ENCODE measurements around the gene RPS15A.
A peak's percentile ranks its signal among the peaks of the same experiment; 100 is the strongest.
"Not testable (repeated sequence)": the region's sequence is repeated elsewhere in the genome, so short reads cannot be mapped to it uniquely, and the experiment has no call there.

RPS15A gene

DNA sequence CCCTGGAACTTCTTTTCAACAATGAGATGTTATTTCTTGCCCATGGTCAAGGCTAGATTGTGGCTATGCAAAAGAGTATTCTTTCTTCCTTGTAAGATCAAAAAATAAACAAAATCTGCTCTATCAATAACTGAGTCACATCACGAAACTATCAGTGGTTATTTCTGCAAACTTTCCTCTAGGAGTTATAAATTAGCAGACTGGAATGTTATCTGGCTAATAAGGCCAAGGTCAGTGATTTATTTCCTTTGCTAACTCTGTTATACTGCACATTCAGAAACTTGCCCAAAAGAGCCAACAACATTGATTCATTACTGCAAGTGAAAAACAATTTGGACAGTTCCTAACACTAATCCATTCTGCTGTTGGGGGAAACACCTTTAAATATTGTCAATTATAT is 6.2 kb upstream of the RPS15A start:
- DNase-seq = no peak

DNA sequence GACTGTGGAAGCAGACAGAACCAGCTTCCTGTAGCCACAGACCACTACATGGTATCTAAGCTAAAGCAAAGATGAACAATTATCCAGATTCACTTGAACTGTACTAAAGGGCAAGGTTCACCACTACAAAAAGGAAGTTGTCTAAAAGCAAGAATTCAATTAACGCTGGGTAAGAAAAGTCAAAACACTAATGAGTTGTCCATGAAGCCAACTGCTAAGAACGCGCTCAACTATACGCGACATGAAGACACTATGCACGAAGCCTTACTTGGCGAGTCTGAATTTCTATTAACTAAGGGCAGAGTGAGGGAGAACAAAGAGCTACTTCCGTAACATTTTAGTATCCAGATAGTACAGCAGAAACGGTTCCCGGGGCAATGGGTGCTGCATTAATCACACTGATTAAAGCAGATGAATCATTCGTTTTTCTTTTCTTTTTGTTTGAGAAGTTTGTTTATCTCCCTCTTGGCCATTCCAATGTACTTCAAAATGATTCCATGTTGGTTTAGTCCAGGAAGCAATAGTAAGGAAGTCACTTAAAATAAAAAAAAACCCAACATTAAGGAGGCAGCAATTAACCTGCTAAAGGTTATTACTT is 2.8 kb upstream of the RPS15A start:
- DNase-seq = no peak

DNA sequence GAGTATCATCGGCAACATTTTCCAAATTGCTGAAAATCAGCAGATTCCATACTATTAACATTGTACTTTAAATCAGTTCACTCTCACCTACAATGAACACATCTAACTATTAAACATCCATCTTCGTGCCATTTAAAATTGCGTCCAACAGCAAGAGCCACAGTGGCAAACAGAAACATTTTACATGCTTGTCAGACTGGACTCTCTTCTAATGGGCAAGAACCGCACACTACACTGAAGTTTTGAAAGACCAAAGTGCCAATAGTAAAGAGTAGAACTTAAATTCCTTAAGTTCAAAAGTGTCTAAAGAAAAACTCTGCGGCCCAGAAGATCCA is 652 bp downstream of the RPS15A start:
- no peak for DNase-seq

DNA sequence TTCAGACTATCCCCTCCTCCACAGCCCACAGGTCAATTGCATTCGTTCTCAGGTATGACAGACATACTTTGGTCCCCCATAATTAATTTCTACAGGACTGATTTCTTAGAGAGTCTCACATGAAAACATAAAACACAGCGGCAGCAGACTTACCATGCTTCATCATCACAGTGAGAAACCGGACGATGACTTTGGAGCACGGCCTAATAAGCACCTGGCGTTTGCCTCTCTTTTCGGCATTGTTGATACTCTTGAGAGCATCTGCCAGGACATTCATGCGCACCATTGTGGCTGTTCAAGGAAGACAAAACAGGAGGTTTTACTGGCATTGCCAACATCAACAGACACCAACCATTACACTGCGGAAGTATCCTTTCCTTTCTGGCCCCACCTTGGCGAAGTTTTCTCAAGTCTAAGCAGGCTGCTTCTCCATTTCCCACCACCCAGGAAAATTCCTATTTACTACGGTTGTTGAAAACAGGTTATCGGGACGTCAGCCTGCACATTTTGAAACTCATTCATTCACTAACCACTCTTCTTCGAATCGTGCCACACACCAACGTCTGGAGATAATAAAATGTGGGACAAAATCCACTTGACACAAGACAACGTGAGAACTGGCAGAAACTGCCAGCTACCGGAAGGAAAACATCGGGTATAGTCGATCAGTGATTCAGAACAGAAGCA is 1.2 kb downstream of the RPS15A start:
- no peak for DNase-seq

DNA sequence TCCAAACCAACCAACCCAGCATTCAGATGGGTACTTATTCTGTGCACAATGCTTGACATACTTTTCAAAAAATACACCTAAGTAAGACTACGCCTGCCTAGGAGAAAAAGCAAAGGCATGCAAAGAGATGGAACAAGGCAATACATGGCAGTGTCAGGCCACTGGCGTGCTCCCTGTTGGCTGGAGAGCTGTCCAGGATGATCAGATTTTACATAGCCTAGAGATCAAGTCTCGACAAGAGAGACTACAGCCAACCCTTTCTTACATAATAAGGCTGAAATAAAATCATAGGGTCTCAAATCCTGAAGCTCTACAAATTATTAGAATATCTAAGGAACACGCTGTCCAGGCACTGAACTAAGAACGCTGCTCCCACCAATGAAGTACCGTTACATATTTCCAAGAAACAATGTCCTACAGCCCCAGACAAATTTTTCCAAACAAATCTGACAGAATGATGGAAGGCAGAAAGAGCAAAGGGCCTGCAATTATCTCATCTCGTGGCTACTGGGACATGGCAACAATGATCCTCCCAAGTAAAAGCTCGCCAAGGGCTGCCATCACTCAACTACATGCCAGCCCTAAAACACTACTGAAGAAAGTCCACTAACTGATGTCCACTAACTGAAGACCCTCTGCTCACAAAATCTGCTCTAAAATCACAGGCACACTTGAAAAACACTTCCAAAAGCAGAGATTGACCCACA is 5.1 kb downstream of the RPS15A start:
- DNase-seq = no peak

DNA sequence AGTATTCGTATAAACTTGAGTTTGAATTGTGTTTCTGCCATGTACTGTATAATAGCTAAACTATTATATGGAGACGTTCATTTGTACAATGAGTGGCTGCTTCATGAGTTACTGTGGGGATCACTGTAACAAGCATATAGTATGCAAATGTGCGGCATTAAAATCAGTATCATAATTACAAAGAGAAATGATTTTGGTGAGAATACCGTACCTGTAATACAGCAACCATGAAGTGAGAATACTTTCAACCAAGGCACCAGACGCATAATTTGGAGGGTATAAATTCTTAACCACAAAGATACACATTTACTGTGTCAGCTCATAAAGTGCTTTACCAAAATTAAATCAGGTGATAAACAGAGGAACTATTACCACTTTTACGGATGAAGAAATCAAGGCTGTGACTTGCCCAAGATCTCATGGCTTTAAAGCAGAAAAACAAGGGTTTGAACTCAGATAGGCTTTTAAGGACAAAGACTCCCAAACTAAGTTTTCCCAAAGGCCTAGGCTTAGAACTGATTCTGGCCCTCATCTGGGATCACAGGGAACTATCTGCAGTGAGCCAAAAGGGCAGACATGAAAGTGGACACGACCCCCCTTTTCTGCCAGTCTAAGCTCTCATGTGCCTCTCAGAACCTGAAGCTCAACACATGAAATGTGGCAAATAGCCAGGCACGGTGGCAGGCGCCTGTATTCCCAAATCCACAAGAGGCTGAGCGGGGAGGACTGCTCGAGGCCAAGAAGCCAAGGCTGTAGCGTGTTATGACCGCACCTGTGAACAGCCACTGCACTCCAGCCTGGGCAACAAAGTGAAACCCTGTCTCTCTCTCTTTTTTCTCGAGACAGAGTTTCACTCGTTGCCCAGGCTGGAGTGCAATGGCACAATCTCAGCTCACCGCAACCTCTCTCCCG is 6.4 kb downstream of the RPS15A start:
- DNase-seq = no peak

DNA sequence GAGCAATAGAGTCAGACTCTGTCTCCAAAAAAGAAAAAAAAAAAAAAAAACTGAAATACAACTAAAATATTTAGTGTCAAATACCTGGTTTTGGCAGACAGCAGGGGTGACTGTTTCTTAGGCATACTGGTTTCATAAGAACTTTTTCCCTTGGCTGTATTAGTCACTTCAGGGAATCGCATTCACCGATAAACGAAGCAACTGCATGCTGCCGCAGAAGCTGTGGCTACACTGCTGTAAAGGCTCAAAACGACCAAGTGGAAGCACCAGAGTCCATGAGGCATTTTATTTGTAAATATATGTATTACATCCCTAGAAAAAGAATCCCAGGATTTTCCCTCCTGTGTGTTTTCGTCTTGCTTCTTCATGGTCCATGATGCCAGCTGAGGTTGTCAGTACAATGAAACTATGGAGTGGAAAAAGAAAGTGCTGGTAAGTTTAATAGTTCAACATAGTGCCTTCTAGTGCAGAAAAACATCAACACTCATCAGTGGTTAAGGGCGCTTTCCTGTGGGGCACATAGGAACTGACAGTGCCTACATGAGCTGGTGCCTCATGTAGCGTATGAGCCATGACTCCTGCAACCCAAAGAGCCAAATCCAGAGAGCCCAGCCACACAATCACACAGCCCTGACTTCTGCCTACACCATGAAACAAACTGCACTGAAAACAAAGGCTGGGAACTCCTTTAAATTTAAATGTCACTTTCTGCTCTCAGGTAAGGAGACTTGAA is 7.3 kb downstream of the RPS15A start:
- DNase-seq = no peak

DNA sequence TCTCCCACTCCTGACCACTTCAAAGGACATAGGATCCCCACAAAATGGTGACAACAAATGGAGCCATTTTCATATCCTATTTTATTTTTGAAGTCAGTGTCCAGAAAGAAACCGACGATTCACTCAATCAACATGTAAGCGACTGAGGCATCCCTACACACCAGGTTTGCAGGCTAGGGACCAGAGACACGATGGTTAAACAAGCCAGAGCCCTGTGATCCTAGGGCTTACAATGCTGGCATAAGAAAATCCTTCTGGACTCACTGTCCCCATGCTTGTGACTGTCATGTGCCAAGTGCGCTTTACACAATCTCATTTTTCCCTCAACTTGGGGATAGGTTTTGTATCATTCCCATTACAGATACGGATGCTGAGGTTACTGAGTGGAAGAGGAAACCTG is 8.9 kb downstream of the RPS15A start:
- DNase-seq = not testable (repeated sequence)

DNA sequence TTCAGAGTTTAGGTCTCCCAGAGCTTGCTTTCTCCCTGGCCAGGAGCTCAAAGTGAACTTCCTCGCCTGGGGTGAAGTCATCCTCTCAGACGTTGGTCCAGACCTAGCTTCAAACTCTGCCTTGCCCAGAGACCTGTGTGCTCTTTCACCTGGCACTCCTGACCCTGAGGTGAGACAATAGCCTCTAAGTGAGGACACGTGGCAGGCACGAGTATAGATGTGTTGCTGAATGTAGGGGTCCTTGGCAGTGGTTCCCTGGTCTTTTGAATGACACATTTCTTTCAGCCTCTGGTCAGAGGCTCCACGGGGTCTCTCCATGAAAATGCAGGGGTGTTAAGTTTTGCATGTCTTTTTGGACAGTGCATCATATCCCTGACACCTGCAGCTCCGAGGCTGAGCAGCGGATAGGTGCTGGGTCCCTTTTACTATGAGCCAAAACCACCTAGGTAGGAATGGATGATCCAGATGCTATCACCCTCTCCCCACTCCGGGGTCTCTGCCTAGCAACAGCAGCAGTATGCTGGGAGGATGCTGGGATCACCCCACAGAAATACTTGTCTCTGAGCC is 9.6 kb downstream of the RPS15A start:
- not testable (repeated sequence) for DNase-seq

DNA sequence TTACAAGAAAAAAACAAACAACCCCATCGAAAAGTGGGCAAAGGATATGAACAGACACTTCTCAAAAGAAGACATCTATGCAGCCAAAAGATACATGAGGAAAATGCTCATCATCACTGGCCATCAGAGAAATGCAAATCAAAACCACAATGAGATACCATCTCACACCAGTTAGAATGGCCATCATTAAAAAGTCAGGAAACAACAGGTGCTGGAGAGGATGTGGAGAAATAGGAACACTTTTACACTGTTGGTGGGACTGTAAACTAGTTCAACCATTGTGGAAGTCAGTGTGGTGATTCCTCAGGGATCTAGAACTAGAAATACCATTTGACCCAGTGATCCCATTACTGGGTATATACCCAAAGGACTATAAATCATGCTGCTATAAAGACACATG is 12.5 kb downstream of the RPS15A start:
- DNase-seq = not testable (repeated sequence)

DNA sequence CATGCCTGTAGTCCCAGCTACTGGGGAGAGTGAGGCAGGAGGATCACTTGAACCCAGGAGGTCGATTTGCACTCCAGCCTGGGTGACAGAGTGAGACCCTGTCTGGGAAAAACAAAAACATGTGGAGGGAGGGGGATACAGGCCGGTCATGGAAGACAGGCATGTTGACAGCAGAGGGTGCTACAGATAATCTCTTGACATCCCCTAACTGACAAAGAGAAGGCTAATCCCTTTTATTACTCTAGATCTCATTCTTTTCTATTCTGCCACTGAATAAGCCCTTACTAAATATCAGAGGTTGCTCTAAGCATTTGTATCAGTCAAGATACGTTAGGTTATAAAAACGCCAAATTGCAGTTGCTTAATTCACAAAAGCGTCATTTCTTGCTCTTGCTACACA is 13.8 kb downstream of the RPS15A start:
- not testable (repeated sequence) for DNase-seq

DNA sequence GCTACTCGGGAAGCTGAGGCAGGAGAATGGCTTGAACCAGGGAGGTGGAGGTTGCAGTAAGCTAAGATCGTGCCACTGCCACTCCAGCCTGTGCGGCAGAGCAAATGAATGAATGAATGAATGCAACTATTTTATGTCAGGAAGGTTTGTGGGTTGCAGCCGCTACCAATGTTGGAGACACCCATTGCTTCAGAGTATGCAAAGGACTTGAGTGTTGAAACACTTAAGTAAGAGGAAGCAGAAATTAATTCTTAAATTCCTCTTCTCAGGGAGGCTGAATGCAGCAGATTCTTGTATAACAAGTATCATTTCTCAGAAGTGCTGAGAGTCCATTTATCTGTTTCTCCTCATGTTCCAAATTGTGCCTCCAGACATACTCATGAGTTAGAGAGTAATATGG is 15.5 kb downstream of the RPS15A start:
- DNase-seq = not testable (repeated sequence)

DNA sequence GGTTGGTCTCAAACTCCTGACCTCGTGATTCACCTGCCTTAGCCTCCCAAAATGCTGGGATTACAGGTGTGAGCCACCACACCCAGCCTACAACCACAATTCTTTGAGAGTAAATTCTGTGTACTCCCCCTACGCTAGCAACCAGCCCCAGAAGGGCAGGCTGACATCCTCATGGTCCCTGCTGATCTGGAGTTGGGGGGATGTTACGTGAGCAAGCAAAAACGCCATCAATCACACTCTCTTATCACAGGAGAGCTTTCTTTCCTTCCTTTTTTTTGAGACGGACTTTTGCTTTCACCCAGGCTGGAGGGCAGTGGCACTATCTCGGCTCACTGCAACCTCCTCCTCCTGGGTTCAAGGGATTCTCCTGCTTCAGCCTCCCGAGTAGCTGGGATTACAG is 18.0 kb downstream of the RPS15A start:
- DNase-seq = not testable (repeated sequence)

DNA sequence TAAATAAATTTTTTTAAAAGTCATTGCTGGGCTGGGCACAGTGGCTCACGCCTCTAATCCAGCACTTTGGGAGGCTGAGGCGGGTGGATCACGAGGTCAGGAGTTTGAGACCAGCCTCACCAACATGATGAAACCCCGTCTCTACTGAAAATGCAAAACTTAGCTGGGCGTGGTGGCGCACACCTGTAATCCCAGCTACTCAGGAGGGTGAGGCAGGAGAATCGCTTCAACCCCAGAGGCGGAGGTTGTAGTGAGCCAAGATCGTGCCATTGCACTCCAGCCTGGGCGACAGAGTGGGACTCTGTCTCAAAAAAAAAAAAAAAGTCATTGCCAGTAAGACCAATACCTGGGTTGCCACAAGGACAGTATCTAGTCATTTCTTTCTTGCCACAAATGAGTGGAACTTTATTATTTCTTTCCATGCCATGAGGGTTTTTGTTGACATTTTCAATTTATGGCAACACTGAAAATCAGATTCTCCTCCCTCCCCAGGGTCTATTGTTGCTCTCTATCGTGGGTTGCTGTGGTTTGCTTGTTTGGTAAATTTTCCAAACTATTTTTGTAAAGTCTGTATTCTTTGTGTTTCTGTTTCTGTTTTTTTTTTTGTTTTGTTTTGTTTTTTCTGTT is 19.7 kb downstream of the RPS15A start:
- not testable (repeated sequence) for DNase-seq

DNA sequence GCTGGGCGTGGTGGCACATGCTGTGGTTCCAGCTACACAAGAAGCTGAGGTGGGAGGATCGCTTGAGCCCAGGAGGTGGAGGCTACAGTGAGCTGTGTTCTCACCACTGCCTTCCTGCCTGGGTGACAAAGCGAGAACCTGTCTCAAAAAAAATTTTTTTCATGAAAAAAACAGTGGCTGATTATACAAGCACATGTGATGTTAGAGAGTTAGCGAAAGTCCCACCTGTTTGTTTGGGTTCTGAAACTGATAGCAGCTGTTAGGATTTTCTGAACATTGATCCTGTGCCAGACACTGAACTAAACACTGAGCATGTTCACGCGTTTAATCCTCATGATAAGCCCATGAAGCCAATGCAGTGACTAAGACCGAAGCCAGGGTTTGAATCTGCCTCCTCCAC is 22.9 kb downstream of the RPS15A start:
- DNase-seq = not testable (repeated sequence)

DNA sequence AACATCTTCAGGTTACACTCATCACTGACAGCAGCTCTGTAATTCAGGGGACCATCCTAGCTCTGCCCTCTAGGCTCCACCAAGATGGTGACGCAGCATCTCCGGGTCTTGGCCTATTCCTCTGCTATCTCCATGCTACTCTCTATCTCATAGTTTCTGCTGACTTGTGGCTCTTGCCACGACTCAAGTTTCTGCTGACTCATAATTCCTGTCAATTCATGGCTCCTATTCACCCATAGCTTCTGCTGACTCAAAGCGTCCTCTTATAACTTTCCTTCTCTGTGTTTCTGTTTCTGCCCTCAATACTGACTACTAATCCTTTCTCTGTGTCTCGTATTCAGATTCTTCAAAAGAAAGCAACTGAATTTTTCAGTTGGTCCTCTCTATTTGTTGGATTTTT is 27.4 kb downstream of the RPS15A start:
- not testable (repeated sequence) for DNase-seq

DNA sequence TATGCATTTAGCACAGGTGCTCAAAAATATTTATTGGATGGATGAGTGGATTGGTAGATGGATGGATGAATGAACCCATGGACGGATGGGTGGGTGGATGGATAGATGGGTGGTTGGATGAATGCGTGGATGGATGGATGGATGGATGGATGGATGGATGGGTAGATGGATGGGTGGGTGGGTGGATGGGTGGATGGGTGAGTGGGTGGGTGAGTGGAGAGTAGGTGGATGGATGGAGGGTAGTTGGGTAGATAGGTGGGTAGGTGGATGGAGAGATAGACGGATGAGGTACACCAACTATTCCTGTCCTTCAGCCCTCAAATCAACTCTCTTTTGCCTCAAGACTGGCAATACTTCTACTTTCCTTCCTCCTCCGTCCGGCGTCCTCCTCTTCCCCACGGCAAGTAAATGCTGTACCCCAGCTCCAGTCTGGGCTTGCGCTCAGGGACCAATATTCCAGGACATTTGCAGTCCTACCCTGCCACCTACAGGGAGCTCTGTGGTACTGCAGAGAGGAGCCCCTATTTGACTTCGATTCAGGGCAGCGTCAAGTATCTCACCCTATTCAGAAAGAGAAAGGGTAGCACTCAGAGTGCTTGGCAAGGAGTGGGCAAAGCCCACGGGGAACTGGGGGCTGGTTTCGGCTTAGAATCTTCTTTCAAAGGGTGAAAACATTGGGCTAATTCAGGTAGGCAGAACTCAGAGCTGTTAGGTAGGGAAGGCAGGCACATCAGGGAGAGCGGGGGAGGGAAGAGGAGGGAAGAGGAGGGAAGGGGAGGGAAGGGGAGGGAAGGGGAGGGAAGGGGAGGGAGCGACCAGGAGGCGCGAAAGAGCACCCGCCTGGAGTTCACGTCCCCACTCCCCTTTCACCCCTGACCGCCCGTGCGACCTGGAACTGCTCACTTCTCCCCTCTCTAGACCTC is 30.3 kb downstream of the RPS15A start:
- peak; percentile 81 for DNase-seq

DNA sequence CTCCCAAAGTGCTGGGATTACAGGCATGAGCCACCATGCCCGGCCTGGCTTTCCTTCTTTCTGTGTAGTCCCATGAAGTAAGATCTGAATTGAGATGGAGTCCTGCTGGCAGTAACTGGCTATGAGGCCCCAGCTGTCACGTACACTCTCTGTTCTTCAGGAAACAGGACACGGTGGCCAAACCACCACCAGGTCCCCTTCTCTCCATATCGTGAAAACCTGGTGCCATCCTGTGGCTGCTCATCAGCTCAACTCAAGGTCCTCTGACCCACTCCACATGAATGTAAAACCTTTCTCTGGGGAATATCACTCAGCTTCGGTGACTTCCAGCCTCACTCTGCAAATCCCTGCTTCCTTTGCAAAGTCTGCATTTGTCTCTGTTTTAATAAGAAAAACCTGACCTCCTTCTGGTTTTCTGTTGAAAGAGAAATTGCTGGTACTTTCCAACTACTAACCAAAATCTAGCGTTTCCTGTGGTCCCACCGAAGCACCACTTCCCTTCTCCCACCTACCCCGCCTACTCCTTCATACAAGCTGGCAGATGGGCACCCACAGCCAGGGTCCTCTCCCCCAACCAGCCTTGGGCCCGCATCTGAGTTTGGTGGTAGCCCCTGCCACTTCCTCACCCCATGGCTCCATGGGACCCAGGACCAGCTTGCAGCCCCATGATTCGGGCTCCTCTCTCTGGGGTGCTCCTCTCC is 32.0 kb downstream of the RPS15A start:
- not testable (repeated sequence) for DNase-seq

DNA sequence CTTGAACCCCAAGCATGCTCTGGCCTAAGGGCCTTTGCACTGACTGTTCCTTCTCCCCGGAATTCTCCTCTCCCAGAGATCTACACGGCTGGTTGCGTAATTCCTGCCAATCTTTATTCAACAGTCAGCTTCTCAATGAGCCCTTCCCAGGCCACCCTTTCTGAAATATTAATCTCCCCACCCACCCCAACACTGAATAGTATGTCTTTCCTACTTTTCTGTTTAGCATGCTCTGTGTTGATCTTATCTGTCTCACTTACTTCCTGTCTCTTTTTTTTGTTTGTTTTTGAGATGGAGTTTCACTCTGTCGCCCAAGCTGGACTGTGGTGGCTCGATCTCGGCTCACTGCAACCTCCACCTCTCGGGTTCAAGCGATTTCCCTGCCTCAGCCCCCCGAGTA is 33.5 kb downstream of the RPS15A start:
- DNase-seq = not testable (repeated sequence)

DNA sequence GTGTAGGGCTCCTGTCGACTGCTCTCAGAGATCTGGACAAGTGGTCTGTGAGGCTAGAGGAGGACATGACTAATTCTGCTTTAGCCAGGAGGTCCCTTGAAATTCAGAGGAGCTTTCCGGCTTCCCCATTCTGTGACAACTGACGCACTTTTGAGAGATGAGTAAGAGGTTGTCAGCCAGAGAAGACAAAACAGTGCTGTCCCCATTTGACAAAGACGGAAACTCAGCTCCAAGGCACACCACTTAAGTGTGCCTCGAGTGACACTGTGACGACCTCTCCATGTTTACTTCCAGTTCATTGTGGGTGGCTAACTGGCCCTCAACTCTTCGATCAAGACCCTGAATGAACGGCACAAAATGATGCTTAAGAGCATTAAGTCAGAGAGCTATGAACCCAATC is 47.3 kb downstream of the RPS15A start:
- not testable (repeated sequence) for DNase-seq

Measured in activated effector memory CD4-positive, alpha-beta T cell treated with anti-CD3 and anti-CD28 coated beads, Interleukin-2, amount 50 U/mL, for 16 hours (primary cell).